CD4-positive, alpha-beta T cell treated with Interferon gamma for 1 hour (primary cell): ENCODE results near the gene HACE1.
A peak's percentile ranks its signal among the peaks of the same experiment; 100 is the strongest.
"Not testable (repeated sequence)": the region's sequence is repeated elsewhere in the genome, so short reads cannot be mapped to it uniquely, and the experiment has no call there.

Experiments used
- DNase-seq: peaks from one replicate; pipeline ENCODE4 v3.0.0-alpha.2; 2020

The HACE1 gene, protein sequence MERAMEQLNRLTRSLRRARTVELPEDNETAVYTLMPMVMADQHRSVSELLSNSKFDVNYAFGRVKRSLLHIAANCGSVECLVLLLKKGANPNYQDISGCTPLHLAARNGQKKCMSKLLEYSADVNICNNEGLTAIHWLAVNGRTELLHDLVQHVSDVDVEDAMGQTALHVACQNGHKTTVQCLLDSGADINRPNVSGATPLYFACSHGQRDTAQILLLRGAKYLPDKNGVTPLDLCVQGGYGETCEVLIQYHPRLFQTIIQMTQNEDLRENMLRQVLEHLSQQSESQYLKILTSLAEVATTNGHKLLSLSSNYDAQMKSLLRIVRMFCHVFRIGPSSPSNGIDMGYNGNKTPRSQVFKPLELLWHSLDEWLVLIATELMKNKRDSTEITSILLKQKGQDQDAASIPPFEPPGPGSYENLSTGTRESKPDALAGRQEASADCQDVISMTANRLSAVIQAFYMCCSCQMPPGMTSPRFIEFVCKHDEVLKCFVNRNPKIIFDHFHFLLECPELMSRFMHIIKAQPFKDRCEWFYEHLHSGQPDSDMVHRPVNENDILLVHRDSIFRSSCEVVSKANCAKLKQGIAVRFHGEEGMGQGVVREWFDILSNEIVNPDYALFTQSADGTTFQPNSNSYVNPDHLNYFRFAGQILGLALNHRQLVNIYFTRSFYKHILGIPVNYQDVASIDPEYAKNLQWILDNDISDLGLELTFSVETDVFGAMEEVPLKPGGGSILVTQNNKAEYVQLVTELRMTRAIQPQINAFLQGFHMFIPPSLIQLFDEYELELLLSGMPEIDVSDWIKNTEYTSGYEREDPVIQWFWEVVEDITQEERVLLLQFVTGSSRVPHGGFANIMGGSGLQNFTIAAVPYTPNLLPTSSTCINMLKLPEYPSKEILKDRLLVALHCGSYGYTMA

DNA sequence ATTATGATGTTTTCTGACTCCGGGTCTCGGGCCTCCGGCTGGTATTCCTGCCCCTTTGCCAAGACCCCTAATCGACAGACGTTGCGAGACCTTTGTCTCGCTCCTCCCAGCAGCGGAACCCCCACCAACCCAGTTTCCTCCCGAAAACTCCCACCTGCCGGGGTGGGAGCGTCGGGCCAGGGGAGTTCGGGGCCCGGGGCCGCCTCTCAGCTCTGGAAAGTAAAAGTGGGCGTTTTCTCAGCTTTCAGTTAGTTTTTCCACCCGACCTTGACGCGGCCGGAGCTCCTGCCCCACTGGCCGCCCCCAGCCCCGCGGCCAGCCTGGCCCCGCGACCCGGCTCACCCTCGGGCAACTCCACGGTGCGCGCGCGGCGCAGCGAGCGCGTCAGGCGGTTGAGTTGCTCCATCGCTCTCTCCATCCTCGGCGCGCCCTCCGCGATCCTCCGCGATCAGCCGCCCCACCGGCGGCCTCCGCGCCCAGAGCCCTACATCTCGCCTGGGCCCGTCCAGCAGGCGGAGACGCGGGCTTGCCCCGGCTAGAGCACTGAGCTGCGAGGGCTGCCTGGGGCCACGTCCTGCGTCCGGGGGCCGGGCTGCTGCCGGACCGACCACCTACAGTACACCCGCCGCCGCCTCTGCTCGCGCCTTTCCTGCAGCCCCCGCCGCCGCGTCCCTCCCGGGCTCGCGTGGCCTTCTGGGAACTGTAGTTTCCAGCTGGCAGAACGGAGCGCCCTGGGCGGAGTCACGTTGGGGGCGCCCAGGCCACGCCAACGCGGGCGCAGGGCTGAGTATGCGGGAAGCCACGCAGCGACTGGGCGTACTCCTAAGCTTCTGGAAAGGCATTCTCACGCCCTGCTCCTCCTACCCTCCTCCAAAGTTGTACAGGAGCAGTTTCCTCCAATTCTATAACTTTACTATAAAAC, at the start of gene HACE1:
TSS of gene HACE1 (minus strand) at position 695 of the 922 bp plus-strand sequence. CDS start at position 418, 277 bp downstream.
- peak; percentile 82 for DNase-seq

DNA sequence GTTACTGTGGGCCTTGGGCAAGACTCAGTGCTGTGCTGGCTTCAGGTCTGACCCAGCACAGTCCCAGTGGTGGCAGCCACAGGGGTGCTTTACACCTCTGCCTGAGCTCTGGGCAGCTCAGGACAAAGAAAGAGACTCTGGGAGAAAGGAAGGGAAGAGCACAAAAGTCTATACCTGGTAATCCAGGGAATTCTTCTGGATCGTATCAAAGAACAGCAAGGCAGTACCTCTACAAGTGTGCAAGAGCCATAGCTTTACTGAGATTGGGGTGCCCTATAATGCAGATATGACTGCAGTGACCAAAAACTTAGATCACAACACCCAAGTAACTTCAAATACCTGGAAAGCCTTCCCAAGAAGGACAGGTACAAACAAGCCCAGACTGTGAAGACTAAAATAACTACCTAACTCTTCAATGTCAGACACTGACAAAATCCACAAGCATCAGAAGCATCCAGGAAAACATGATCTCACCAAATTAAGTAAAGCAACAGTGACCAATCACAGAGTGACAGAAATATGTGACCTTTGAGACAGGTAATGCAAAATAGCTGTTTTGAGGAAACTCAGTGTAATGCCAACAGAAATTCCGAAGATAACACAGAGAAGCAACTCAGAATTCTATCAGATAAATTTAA, 49.3 kb upstream of the HACE1 start:
- DNase-seq = no peak

DNA sequence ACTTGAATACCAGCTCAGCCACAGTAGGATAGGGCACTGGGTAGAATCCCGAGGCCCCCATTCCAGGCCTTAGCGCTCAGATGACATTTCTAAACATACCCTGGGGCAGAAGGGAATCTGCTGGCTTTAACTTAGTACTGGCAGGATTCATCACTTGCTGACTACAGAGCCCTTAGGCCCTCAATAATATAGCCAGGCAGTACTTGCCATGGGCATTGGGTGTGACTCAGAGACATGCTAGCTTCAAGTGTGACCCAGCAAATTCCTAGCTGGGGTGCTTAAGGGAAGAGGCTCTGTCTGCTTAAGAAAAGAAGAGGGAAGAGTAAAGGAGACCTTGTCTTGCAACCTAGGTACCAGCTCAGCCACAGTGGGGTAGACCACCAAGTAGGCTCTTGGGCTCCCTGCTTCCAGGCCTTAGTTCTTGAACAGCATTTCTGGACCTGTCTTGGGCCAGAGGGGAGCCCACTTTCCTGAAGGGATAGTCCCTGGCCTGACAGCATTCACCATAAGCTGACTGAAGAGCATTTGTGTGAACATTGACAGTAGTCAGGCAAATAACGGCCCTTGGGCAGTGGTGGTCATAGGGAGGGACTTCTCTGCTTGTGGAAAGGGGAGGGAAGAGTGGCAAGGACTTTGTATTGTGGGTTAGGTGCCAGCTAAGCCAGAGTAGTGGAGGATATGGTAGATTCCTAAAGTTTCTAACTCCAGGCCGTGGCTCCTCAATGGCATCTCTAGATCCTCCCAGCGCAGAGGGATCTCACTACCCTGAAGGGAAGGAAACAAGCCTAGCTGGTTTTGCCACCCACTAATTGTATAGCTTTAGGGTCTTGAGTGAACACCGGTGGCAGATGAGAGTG, 48.5 kb upstream of the HACE1 start:
- no peak for DNase-seq

DNA sequence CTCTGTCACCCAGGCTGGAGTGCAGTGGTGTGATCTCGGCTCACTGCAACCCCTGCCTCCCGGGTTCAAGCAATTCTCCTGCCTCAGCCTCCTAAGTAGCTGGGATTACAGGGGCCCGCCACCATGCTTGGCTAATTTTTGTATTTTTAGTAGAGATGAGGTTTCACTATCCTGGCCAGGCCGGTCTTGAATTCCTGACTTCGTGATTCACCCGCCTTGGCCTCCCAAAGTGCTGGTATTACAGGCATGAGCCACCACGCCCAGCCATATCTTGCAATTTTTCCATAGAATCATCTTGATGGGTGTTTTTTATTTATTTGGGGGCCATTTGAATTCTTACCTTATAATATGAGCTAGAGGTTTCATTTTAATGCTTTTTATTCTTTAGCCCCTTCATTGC, 39.2 kb upstream of the HACE1 start:
- not testable (repeated sequence) for DNase-seq

DNA sequence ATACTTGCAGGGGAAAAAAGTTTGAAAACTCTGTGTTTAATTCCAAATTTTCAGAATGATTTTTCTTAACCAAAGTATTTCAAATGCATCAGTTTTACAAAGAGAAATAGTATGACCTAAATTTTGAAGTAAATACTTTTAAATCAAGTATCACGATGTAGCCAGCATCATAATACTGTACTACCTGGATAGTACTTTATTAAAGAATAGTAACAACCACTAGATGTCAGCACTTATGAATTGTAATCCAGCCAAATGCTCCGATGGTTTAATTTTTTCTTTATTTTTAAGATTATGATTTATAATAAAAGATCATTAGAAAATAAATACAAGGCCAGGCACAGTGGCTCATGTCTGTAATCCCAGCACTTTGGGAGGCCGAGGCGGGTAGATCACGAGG, 37.2 kb upstream of the HACE1 start:
- no peak for DNase-seq

DNA sequence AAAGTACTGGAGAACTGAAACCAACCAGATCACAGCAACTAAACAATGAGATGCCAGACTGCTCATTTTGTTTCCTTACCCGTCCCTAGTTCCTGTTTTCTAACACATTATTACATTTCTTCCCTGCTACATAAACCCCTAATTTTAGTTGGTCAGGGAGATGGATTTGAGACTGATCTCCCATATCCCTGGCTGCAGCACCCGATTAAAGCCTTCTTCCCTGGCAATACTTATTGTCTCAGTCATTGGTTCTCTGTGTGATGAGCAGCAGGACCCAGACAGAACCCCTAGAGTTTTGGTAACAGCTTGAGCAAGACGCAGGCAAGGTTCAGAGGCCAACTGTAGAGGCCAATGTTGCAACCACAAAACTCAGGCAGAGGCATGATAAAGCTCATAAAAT, 28.3 kb upstream of the HACE1 start:
- no peak for DNase-seq

DNA sequence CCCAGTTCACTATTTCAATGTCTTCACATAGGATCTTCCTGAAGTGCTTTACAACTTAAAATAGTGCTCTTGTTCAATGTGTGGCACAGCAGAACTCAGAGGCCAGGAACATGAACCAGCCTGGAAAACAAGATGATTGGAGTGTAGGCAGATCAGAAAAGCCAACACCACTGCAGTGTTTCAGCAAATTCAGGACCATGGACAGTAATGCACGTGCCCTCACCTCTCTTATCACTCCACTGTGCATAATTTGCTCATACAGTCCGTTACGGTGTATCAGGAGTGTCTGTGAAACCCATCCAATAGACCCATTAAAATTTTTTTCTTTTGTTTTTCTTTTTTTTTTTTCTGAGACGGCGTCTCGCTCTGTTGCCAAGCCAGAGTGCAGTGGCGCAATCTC, 27.6 kb upstream of the HACE1 start:
- DNase-seq = no peak

DNA sequence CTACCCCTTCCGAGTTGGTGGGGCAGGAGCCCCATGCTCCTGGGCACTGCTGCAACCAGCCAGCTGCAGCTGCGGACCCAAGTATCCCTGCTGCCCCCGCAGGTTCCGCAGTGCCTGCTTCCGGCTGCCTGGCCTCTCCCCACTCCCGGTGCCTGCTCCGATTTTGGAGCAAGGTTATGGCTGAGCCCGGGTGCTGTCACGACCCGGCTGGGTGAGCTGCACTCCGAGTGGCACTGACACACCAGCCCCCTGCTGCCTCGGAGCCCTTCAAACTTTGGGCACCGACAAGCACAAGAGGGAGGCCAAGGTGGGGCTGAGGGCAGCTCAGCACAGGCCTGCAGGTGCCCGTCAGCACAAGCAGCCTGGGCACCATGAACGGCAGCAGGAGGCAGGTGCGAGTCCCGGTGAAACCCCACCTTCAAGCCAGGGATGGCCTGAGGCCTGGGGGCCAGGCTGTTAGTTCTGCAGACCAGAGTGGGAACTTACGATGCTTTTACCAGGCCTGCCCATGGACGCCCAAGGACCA, 25.9 kb upstream of the HACE1 start:
- no peak for DNase-seq

DNA sequence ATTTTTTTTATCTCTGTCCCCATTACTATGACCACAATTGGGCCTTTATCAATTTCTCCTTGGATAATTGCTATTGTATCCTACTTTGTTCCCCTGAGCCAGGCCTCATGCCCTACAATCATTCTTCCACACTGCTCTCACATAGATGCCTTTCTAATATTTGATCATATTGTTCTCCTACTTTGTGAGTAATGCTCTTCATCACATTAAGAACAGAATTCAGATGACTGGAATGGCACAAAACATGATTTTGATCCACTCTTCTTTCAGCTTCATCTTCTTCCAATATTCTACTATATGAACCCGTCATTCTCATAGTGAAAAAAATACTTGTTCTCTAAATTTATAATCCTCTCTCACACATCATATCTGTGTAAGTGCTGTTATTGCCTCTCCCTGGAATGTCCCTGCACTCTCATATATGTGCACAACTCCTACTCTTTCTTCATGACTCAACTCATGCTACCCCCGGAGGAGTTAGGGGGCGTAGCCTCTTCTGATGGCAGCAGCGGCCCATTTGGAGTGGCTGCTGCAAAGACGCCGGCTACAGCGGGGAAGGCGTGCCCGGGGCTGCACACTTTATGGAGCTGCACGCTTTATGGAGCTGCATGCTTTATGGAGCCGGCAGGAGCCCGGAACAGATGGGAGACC, 25.3 kb upstream of the HACE1 start:
- no peak for DNase-seq

DNA sequence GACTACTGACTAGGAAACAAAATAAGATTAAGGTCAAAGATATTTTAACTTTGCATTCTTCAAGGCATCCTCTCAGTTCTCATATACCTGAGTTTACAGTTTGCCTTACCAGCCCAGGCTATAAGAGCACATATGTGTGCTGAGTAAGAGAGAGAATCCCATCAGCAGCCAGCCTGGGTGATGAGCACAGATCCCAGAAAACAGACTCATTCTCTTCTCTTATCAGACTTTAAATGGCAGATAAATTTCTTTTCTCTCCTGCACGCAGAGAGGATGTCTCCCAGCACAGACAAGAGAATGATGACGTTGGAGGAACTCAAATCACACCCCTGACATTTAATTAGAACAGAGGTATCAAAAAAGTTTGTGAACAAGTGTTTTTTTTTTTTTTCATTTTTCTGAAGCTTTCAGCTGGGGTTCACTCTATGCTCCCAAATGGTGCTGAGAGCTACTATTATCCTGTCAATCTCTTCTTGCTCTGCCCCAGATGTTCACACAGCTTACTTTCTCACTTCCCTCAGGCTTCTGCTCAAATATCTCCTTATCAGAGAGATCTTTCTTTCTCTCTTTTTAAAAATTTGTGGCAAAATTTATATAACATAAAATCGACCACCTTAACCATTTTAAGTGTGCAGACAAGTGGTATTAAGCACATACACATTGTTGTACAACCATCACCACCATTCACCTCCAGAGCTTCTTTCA, 22.4 kb upstream of the HACE1 start:
- DNase-seq = no peak

DNA sequence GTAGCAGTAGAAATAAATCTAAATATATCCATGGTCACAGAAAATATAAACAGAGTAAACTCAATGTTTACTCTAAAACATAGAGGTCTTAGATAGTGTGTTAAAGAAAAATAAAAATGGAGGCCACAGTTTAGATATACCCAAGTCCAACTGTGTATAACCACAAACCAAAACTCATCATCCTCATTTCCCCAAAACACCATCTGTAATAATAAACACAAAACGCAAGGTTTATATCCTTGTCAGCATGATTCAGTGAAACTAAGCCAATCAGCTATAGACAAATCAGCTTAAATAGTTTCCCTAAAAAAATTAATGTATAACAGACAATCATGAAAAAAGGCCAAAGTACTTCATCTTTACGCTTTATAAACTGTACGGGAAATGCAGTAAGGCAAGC, 2.7 kb upstream of the HACE1 start:
- DNase-seq = no peak

DNA sequence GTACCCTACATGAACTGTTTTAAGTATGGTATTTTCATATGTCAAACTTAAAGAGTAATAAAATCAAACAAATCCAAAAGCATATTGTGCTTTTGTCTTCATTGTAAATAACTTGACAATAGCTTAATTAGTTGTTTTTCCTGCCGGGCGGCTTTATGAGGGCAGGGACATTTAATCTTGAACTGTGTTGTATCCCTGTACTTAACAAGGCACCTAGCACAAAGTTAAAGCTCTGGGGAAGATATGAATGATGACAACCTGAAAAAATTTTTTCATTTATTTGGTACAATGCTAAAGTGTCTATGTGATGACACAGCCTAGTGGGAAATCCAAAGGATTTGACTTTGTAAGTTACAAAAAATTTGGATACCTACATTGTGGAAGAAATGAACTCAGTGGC, 502 bp upstream of the HACE1 start:
- DNase-seq = no peak

DNA sequence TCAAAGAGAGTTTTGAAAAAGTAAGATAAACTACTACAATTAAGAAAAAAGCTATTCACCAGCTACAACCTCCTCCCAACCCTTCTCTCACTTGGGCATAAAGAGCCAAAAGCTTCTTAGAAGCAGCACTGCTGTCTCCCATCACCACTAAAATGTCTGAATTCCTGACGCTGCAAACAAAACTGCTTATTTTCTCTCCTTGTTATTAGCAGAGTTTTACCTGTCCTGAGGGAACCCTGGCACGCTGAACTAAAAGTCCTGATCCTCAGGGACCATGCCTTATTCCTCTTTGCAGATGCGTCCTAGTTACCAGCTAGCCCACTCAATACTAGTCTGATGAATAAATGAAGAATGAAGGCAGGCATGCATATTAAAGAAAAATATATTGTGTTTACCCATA, 1.1 kb downstream of the HACE1 start:
- DNase-seq = no peak

DNA sequence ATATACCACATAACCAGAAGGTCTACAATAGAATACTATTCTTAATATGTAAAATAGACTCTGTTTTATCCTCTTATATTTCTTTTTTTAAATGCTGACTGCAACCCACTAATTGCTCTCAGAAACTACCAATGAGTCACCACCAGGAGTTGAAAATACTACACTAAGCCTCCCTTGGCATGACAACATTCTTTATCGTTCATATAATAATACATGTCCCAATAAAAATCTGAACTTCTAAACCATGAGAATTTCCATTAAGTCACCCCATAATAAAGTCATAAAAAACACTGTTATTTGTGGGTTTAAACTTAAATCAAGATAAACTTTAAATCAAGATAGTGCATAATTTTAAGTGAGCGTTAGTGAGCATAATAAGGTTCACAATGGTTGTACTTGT, 4.2 kb downstream of the HACE1 start:
- DNase-seq = no peak

DNA sequence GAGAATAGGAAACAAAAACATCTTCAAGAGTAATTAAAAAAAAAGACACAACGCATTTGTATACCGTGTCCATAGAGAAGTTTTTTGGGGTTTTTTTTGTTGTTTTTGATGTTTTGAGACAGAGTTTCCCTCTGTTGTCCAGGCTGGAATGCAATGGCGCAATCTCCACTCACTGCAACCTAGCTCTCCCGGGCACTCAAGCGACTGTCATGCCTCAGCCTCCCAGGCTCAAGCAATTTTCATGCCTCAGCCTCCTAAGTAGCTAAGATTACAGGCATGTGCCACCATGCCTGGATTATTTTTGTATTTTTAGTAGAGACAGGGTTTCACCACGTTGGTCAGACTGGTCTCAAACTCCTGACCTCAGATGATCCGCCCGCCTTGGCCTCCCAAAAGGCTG, 12.0 kb downstream of the HACE1 start:
- not testable (repeated sequence) for DNase-seq

DNA sequence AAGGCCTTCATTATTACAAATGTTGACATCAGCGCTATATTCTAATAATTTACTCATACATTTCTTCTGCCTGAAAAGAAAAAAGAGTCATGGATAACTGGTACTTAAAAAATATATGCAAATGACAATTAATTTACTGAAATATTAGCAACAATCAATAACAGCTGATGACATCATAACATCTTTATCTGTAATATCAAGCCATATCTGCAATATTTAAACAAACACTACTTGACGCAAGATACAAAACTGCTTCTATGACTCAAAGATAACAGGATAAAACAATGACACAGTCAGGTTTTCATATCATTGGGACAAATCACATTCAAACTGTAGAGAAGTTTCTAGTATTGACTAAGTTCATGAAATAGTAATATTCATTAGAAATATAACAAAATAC, 16.5 kb downstream of the HACE1 start:
- DNase-seq = no peak

DNA sequence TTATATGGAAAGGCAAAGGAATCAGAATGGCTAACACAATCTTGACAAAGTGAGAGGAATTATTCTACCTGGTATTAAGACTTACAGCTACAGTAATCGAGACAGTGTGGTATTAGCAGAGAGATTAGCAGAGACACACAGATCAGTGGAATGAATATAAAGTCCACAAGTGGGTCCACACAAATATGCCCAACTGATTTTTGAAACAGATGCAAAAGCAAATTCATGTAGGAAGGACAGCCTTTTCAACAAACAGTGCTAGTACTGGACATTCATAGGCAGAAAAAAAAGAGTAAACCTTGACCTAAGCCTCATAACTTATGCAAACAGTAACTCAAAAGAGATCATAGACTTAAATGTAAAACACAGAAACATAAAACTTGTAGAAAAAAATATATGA, 22.6 kb downstream of the HACE1 start:
- DNase-seq = no peak

DNA sequence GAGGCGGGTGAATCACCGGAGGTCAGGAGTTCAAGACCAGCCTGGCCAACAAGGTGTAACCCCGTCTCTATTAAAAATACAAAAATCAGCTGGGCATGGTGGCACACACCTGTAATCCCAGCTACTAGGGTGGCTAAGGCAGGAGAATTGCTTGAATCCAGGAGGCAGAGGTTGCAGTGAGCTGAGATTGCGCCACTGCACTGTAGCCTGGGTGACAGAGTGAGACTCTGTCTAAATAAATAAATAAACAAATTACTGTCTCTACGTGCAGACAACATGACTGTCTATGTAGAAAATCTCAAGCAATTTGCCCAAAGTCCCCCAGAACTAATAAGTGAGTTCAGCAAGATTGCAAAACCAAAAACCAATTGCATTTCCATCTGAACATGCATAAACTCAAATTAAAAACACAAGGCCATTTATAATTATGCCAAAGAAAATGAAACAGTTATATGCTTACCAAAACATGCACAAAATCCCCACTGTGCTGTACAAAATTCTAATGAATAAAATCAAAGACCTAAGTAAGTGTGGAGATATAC, 23.2 kb downstream of the HACE1 start:
- not testable (repeated sequence) for DNase-seq

DNA sequence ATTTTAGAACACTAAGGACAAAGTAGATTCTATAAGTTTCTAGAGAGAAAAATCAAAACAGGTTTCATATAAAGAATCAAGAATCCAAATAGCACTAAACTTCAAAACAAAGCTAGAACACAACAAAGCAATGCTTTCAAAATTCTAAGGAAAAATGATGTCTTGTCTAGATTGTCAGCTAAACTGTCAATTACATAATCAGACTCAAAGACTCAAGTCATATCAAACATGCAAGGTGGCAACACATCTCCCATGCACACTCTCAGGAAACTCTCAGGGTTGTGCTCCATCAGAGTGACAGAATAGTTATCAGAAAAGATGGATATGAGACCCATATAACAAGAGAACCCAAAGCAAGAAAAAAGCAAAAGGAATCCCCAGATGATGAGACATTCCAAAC, 23.9 kb downstream of the HACE1 start:
- DNase-seq = no peak
